Activated T-helper 1 cell treated with anti-CD3 and anti-CD28 coated beads, Interleukin-2, amount 50 U/mL, for 16 hours (primary cell): Measurements from ENCODE around the gene AIG1.

Experiments
- DNase-seq, 2 donors: peaks; one replicate each; pipeline ENCODE4 v3.0.0-alpha.2; 2020; ENCODE audit warnings: low read depth in 1 of 2, low spot score in 1 of 2

The AIG1 gene

DNA sequence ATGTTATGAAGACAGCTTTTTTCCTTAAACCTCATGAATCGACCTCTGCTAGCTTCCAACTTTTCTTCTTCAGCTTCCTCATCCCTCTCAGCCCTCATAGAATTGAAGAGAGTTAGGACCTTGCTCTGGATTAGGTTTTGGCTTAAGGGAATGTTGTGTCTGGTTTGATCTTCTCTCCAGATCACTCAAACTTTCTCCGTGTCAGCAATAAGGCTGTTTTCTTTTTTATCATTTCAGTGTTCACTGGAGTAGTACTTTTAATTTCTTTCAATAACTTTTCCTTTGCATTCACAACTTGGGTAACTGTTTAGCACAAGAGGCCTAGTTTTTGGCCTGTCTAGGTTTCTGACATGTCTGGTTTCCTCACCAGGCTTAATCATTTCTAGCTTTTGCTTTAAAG lies 32.6 kb downstream of the AIG1 start:
- no peak for DNase-seq

DNA sequence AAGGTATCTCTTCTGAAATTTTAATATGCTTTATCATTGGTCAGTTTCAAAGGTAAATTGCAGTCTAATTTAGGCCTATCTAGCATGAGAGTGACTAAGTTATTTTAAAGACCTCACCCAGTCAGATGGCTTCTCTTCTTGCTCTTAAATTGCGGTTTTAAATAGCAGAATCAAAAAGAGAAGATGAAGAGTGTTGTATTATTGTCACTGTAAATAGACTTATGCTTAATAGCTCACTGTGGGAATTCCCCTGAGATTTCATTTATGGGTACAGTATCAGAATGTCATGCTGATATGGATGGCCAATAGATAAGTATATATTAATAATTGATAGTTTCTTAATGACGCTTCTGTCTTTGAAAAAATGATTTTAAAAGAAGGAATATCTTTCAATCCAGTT lies 35.7 kb downstream of the AIG1 start:
- no peak for DNase-seq

GRCh38 chr6:143097224-143097795 lies 36.6 kb downstream of the AIG1 start:
- DNase-seq, result no peak

- DNase-seq, result no peak
Observed at GRCh38 chr6:143098054-143098671, 37.5 kb downstream of the AIG1 start.

GRCh38 chr6:143099647-143100046 lies 39.0 kb downstream of the AIG1 start:
- no peak for DNase-seq

DNA sequence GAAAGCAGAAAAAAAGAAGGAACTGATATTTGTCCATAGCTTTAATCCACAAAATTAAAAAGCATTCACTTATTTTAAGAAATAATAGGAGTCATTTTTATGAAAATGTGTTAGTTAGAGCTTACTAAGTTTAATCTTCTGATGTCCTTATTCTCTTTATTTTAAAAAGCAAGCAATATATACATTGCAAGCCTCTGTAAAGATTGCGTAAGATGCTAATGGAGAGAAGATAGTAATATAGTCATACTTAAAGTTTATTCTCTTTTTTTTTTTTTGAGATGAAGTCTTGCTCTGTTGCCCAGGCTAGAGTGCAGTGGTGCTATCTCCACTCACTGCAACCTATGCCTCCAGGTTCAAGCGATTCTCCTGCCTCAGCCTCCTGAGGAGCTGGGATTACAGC lies 39.7 kb downstream of the AIG1 start:
- DNase-seq, result no peak

- DNase-seq, result no peak
Observed at GRCh38 chr6:143103916-143104315, 43.2 kb downstream of the AIG1 start.

GRCh38 chr6:143107440-143107839 lies 46.8 kb downstream of the AIG1 start:
- DNase-seq, result no peak

DNA sequence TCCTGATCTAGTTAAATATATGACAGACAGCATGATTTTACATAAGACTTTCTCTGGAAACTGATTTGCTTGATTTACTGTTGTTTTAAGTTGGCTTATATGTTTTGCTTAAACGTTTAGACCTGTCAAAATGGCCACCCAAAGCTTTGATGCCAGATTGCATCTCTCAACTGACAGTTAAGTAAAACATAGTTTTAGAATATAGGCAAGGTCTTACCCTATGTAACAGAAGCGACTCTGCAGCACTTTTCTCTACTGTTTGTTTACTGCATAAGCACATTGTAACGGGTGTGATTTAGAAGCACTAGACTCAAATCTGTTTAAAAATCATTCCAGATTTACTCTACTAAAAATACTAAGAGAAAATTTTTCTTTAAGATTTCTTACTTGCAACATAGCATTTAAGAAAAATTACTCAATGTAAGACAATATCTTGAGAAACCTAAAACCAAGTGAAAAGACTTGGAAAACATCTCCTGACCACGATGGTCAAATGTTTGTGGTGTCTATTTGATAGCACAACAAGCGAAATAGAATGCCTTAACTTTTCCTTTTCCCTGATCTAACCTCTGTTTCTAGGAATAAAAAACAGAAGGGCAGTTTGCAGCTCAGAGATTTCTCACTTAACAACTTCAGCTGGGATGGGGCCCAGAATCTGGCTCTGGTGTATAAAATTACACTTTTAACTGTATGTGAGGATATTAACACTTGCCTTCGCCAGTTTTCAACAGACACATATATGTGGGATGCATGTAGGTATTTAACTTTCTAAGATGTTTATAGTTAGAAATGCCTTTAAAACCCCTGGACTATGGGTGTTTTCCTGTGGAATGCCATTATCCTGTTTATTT lies 47.4 kb downstream of the AIG1 start:
- no peak for DNase-seq

DNA sequence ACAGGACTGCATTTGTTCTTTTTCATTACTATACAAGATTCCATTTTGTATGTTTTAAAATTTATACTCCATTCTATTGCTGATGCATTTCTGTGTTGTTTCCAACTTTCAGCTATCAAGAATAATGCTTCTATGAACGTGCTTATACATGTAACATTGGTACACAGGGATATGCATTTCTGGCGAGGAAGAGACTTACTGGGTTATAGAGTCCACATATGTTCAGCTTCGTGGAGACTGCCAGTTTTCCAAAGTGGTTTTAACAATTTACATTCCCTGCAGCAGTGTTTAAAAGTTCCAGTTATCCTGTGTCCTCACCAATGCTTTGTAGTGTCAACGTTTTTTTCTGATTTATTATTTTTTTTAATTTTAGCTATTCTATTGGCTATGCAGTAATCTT lies 48.5 kb downstream of the AIG1 start:
- no peak for DNase-seq

GRCh38 chr6:143110572-143110971 lies 49.9 kb downstream of the AIG1 start:
- no peak for DNase-seq

GRCh38 chr6:143110996-143111395 lies 50.3 kb downstream of the AIG1 start:
- no peak for DNase-seq

DNA sequence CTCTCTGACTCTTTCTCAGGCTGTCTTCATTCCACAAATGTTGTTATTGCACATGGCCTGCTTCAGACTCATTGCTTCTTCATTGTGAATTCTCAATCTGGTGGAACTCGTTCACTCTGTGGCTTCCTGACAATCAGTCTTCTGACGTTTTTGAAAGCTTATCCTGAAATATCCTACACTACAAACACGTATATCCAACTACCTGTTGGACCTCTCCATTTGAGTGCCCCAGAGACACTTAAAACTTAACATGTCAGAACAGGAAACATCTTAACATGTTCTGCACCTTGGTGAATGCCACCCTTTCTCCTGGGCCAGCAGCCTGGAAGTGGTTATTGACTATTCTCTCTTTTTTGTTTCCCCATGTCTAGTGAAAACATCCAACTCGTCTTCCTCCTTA lies 50.8 kb downstream of the AIG1 start:
- no peak for DNase-seq

- no peak for DNase-seq
Observed at GRCh38 chr6:143112084-143112768, 51.5 kb downstream of the AIG1 start.

- no peak for DNase-seq
Observed at GRCh38 chr6:143112837-143113236, 52.1 kb downstream of the AIG1 start.

DNA sequence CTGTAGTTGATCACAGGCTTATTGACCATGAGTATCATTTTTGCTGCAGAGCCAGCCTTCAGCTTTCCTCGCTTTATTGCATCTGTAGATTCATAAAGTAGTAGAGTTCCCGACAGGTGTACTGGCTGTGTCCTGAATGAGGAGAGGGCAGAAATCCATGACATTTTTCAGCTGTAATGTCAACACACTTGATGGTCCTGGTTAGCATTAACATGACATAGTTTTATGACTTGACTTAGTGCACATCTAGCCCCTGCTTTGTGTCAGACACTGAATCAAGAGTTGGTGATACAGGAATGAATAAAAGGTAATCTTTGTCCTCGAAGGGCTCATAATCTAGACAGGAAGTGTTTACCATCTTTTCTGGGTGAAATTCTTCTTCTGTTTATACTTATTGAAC lies 55.0 kb downstream of the AIG1 start:
- DNase-seq, result no peak

DNA sequence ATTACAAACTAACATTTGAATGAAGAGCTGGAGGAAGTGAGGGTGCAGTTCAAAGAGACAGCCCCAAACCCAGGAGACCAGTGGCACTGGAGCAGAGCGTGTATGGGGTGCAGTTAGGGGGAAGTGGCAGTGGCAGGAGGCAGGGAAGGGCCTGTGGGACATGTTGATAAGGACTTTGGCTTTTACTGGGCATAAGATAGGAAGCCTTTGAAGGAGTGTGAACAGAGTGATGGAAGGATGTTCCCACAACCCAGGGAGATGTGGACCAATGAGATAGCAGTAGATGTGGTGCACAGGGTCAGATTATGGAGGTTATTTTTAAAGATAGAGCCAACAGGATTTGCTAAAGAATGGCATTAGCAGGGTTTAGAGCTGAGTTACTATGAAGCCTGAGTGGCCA lies 56.4 kb downstream of the AIG1 start:
- DNase-seq, result no peak

- no peak for DNase-seq
Observed at GRCh38 chr6:143119260-143119659, 58.6 kb downstream of the AIG1 start.

DNA sequence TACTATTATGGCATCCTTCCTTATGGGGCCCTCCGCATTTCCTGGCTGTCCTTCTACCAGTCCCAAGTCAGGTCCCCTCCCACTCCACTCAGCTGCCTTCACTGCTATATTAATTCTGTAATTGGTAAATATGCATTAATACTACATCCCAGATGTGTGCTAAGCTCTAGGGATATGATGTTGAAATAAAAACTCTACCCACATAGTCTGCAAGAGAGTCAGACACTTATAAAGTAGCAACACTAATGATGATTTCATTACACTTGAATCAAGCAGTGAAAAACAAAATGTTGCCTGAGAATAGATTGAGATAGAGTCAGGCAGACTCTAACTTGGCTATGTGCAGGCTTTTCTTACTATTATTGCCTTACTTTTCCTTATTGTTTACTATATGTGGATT lies 62.4 kb downstream of the AIG1 start:
- DNase-seq, result no peak

DNA sequence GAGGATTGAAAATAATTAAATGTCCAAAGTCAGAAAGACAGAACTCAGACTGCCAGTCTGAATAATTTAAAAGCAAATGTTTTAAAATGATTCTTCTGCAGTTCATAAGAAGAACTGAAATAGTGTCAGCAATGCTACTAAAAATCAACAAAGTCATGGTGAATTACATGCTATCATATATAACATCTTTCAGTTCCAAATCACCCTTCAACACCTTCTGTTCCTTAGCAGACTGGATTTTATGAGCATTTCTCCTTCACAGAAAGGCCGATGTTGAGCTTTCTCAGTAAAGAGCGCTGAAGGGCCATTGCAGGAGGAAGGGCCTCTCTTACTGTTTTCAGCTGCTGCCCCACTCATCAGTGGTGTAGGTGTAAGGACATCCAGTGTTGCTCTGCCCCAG lies 63.3 kb downstream of the AIG1 start:
- DNase-seq, result no peak

DNA sequence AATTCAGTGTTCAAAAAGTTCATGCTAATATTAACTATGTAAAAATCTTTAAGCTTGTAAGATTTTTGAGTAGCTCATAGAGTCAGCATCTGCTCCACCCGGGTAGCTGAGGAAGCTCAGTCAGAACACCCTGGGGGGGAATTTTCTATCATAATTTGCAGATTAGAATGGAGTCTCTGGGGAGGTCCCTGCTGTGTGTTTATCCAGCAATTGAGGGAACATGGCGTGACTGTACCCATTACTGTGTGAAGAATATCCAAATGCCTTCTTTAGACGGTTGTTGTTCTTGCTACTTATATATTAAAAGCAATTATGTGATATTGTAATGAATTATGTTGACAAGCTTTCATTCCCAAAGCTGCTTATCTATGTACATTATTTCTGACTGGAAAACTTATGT lies 64.8 kb downstream of the AIG1 start:
- DNase-seq, result no peak
